NCI-H774 (cell line): ENCODE results near the gene KIF21A.
"Not testable (repeated sequence)": the region's sequence is repeated elsewhere in the genome, so short reads cannot be mapped to it uniquely, and the experiment has no call there.

Experiments
- DNase-seq: peaks from one replicate; lab custom pipeline; 2025; lab: John Stamatoyannopoulos, UW

KIF21A gene

DNA sequence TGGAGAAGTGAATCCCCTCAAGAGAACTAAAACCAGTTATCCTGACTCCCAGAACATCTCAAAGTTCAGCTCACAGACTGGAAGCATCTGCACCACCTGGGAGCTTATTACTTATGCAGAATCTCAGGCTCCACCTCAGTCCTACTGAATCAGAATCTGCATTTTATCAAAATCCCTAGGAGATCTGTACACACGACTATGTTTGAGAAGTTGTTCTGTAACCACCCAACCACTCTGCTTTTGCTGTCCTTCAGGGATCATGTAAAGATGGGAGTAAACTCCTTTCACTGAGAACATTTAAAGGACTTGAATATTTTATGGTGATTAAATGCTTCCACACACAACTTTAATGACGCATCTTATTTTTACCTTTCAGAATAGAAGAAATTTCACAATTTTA, 98.0 kb downstream of the KIF21A start:
- DNase-seq: no peak

DNA sequence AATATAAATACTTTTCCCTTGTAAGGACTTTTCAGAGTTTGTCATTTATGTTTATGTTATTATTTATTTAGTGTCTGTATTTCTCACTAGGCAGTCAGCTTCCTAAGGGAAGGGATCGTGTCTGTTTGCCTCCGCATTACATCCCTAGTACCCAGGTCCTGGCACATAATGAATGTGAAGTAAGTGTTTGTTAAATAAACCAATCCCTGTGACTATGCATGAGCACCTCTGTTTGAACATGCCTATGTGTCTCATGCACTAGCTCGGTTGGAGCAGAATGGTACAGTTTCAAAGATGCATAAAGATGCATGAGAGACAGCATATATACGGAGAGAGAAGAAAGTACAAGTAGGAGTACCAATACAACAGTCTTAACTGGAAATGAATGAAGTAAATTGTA, 99.3 kb downstream of the KIF21A start:
- no peak for DNase-seq

DNA sequence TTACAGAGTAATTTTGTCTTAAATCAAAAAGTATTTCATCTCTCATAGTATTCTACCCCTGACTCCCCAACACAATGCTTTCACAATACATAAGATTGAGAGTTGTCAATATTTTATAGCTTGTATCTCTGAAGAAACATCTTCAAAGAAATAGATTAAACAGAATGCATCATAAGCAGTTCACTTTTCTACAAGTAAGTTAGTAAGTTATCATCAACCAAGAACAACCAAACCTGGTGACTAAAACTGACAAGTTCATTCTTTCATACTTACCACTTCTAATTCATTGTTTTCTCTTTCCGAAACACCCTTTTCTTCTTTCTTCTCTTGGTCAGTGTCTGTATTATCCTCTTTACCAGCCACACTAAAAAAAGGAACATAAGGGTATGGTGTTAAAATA, 101.2 kb downstream of the KIF21A start:
- no peak for DNase-seq

DNA sequence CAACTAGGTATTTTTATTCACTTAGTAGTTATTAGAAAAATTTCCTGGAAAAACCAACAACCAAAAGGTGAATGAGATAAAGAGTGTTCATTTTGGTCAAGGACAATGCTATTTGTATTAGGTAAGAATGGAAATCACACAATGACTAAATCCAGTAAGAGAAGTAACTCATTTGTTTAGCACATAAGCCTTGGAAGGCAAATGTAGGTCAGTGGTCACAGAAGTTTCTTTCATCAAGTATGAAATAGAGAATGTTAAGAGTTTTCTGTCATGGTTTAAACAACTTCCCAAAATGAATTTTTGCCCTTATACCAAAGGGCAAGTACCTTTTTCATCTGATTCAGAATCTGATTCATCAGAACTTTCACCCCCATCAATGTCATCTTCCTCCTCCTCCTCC, 101.7 kb downstream of the KIF21A start:
- DNase-seq: no peak

DNA sequence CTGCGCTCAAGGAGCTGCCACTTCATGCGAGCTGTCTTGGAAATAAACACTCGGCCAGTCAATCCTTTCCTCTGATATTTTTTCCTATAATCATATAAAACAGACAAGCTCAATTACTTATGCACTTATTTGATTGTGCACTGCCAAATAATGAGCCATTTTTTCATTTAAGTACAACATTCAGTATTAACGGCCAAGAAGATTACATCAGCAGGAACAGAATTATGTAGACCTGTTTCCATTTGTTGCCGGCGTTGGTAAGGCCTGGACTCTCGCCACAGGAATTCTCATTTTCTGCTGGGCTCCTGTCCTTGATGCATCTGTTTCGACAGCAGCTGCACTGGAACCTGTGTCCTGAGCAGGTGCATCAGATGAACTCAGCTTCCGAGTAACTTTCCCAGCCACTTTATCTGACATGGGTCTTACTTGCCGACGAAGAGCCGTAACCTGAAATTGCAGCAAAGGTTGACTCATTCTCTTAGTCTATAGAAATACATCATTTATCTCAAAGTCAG, 110.2 kb downstream of the KIF21A start:
- DNase-seq: no peak

DNA sequence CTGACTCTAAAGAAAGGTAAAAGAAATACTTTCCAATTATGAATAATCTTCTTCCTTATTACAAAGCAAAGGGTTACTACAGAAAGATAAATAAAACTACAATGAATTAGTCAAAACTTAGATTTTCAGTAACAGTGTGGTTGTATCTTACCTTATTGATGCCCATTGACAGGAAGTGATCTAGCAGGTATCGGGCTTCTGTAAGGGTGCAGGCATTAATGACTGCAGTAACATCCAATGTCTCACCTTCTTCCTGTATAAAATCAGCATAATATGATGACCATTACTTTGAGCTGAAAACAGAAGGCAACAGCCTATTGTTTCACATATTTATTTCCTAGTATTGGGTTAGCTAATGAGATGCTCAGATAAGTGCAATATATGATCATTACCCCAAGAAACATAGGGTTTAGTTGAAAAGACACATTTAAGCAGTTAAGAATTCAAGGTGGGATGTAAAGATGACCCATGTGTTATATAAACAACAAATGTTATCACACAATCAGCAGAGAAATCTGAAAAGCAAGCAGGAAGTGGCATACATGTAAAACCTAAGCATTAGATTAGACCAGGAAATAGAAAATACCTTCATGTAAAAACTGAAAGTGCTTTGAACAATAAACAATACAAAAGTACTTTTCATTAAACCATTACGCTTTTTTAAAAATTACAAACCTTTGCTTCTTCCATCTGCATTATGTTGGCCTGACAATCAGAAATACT, 111.2 kb downstream of the KIF21A start:
- DNase-seq: no peak

- DNase-seq: no peak
Measured at GRCh38 chr12:39329876-39330275, 113.0 kb downstream of the KIF21A start.

GRCh38 chr12:39329018-39329417, 113.9 kb downstream of the KIF21A start:
- no peak for DNase-seq

DNA sequence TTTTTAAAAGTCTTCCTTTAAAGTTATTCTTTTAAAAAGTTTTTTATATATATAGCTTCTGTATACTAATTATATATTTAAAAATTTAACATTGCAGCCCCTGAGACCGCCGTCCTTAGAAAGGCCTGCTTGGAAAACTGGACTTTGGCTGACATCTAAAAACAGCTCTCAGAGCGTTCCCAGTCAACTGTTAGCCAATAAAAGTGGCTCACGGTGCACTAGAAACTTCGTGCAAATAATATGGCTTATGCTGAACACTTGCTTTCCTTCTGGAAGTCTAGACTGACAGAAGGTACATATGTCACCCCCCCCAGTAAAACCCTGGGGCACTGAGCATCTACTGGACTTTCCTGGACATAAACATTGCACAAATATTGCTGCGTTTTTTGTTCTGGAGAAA, 115.0 kb downstream of the KIF21A start:
- DNase-seq: no peak

DNA sequence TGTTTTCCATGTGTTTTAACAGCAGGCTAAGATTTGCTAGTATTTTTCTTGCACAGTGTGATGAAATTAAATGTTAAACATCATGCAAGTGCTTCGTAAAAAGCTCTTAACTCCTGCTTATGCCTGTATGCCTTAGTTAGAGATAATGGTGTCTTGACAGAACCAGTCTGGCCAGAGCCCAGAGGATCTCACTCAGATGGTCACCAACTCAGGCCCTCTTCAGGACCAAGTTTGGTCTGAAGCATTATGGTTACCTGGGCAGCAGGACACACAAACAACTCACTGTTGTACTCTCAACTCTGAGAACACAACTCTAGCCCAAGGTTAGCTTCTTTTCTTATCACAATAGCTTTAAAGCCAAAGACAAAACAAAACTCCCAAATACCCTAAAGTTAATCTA, 115.4 kb downstream of the KIF21A start:
- no peak for DNase-seq

GRCh38 chr12:39319180-39319579, 123.7 kb downstream of the KIF21A start:
- DNase-seq: no peak

GRCh38 chr12:39314547-39314946, 128.4 kb downstream of the KIF21A start:
- no peak for DNase-seq

DNA sequence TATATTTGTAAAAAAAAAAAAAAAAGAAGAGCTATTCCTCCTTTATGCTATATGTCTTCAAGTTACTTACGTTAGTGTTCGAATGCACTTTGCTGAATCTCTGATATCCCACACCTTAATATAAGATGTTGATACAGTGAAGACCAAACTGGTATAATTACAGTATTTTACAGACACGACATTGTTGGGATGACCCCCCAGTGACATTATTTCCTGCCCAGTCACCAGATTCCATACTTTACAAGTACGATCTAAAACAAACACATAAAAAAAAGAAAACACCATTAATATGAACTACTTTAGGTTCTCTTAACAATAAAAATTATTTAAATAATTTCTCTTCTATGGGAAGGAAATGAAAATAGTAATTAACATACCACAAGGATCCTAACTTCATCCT, 133.4 kb downstream of the KIF21A start:
- no peak for DNase-seq

DNA sequence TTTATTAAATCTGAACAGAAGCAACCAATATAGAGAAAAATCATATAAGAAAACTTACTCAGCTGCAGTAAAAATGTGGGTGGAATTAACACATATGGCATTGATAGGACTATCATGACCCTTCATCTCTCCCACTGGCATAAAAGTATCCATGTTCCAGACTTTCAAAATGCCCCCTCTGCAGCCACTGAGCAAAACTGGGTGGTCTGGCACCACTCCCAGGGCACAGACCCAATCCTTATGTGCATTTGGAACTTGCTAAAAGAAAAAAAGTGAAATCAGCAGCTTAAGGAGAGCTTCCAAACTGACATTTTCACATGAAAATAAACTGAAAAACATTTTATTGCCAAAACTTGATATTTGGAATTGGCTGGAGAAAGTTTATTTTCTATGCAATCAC, 141.5 kb downstream of the KIF21A start:
- no peak for DNase-seq

- DNase-seq: no peak
Measured at GRCh38 chr12:39300799-39301198, 142.1 kb downstream of the KIF21A start.

DNA sequence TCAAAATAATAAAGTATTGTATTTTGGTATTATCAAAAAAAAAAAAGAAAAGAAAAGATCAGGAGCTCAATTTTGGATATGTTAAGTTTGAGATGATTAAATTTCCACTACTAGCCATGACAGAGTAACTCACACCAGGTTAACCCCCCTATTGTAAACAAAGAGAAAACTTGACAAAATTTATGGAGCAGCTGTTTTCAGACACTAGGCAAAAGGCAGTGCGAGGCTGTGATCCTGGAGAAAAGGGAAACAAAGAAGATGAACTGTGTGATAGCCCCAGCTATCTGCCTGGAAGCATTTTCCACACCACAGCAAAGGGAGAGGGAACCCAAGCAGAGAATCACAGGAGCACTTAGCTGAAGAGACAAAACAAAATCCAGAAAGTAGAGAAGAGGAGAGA, 145.0 kb downstream of the KIF21A start:
- no peak for DNase-seq

DNA sequence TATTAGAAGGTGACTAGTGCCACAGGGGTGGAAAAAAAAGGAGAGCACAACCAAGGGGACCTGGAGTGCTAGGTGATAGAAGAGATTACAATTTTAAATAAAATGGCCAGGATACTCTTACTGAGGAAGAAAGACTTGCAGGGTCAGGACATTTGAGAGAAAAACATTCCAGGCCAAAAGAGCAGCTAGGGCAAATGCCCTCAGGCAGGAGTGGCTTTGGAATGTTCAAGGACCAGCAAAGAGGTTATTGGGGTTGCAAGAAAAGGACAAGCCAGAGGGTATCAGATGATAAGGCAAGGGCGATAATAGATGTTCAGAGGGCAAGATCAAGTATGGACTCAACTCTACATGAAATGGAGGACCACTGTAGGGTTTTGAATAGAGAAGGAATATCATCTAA, 146.4 kb downstream of the KIF21A start:
- no peak for DNase-seq

DNA sequence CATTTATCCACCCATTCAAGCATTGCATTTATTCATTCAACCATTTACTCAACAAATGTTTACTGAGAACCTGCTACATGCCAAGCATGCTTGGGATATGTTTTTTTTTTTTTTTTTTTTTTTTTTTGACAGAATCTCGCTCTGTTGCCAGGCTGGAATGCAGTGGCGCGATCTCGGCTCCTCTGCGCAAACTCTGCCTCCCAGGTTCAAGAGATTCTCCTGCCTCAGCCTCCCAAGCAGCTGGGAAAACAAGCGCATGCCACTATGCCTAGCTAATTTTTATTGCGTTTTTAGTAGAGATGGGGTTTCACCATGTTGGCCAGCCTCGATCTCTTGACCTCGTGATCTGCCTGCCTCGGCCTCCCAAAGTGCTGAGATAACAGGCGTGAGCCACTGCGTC, 147.3 kb downstream of the KIF21A start:
- DNase-seq: not testable (repeated sequence)

DNA sequence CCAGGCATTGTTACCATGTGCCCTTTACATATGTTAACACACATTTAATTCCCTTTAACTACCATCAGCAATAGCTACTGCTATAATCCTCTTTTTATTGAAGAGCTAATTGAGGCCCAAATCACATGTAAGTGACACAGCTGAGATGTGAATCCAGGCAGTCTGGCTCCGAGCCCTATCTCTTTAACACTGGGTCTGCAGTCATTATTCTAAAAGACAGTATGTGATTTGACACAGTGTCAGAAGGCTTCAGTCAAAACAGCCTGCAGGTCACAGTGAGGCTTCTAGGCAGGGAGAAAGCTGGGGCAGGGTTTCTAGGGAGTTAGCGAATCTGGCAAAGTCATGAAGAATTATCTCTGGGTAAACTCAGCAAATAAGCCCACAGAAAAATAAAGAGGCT, 148.2 kb downstream of the KIF21A start:
- DNase-seq: no peak

DNA sequence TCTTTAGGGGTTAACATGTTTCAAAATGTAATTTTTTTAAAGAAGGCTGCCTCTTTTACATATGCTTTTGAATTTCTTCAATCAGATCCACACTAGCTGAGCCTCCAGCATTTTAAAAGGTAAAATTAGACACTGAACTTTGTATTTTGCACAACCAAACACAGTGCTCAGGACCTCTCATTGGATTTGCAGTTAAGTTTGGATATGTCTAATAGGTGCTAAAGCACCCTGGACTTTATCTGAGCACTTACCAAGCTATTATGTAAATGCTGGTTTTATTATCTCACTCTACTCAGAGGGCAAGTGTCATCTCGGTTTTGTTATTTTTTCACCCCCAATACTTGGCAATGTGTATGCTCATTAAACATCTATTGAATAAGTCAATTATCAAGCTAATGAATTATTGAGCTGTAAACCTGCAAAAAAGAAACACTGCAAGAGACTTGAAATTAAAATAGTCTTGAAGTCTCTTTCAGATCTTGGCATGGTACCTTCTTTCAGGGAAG, 150.7 kb downstream of the KIF21A start:
- no peak for DNase-seq

DNA sequence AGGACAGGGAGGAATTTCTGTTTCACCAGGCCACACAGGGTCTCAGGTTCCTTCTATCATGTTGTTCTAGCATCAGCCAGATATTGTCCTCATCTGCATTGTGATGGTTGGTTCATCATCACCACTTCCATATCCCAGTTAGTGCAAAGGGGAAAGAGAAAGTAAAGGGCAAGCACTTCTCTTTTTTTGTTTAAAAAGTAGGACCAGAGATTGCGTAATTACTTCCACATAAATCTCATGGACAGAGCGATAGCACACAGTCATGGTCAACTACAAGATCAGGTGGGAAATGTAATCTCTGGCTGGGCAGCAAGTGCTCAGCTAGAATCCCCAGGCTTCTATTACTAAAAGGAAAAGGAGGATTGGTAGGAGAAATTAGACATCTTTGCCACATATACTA, 155.1 kb downstream of the KIF21A start:
- no peak for DNase-seq

- no peak for DNase-seq
Measured at GRCh38 chr12:39287409-39287808, 155.5 kb downstream of the KIF21A start.

DNA sequence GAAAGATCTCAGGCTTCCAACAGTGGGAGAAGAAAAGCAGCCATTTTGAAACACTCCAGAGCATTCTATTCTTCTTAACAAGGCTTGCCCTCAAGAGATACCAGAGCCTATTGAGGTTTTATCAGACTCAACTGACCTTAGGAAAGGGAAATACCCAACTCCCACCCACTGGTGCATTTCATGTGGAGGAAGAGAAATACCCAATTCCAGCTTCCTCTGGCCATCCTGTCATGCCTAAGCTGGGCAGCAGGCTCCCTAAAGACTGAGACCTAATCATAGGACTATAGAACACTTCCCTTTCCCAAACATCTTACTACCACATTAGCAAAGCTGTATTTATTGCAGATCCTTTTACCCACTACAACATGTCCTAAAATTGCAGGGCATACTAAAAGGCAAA, 164.5 kb downstream of the KIF21A start:
- no peak for DNase-seq

- no peak for DNase-seq
Measured at GRCh38 chr12:39277416-39277815, 165.5 kb downstream of the KIF21A start.
